ENCODE data around the gene VTI1A.
A peak's percentile ranks its signal among the peaks of the same experiment; 100 is the strongest.
"Not testable (repeated sequence)": the region's sequence is repeated elsewhere in the genome, so short reads cannot be mapped to it uniquely, and the experiment has no call there.

The VTI1A gene

GRCh38 chr10:112722758-112723157 is 275.7 kb downstream of the VTI1A start:
- no peak for DNase-seq (ENCODE audit: low read depth)

- no peak for DNase-seq (ENCODE audit: low read depth)
Measured at GRCh38 chr10:112723876-112724275, 276.9 kb downstream of the VTI1A start.

GRCh38 chr10:112724404-112724991 is 277.5 kb downstream of the VTI1A start:
- no peak for DNase-seq (ENCODE audit: low read depth)

GRCh38 chr10:112728118-112728883 is 281.3 kb downstream of the VTI1A start:
- no peak for DNase-seq (ENCODE audit: low read depth)

- DNase-seq (ENCODE audit: low read depth) = no peak
Measured at GRCh38 chr10:112728997-112729396, 282.0 kb downstream of the VTI1A start.

GRCh38 chr10:112731450-112731849 is 284.4 kb downstream of the VTI1A start:
- DNase-seq (ENCODE audit: low read depth) = not testable (repeated sequence)

GRCh38 chr10:112732277-112732921 is 285.4 kb downstream of the VTI1A start:
- DNase-seq (ENCODE audit: low read depth) = peak; percentile 57

- no peak for DNase-seq (ENCODE audit: low read depth)
Measured at GRCh38 chr10:112735041-112735695, 288.2 kb downstream of the VTI1A start.

GRCh38 chr10:112738606-112739591 is 291.9 kb downstream of the VTI1A start:
- no peak for DNase-seq (ENCODE audit: low read depth)

GRCh38 chr10:112739592-112740353 is 292.8 kb downstream of the VTI1A start:
- DNase-seq (ENCODE audit: low read depth) = no peak

GRCh38 chr10:112741830-112742402 is 294.9 kb downstream of the VTI1A start:
- DNase-seq (ENCODE audit: low read depth) = no peak

- DNase-seq (ENCODE audit: low read depth) = no peak
Measured at GRCh38 chr10:112744181-112745096, 297.4 kb downstream of the VTI1A start.

GRCh38 chr10:112746329-112746728 is 299.3 kb downstream of the VTI1A start:
- DNase-seq (ENCODE audit: low read depth) = no peak

- DNase-seq (ENCODE audit: low read depth) = no peak
Measured at GRCh38 chr10:112750427-112751167, 303.6 kb downstream of the VTI1A start.

GRCh38 chr10:112751651-112752050 is 304.6 kb downstream of the VTI1A start:
- no peak for DNase-seq (ENCODE audit: low read depth)

GRCh38 chr10:112752288-112752687 is 305.3 kb downstream of the VTI1A start:
- no peak for DNase-seq (ENCODE audit: low read depth)

GRCh38 chr10:112753961-112754411 is 307.0 kb downstream of the VTI1A start:
- DNase-seq (ENCODE audit: low read depth) = no peak

GRCh38 chr10:112755446-112756234 is 308.6 kb downstream of the VTI1A start:
- no peak for DNase-seq (ENCODE audit: low read depth)
